Erythroblast (primary cell): Measurements from ENCODE around the gene SPINT1.

Experiments
- GATA1 ChIP-seq: IDR thresholded peaks from 2 replicates; pipeline ENCODE4 v1.6.1; 2011; ENCODE audit warnings: low read depth, mild to moderate bottlenecking, control low read depth, low read length, moderate library complexity
- POLR2A ChIP-seq: IDR thresholded peaks from 2 replicates; pipeline ENCODE4 v1.6.1; 2011; ENCODE audit warnings: mild to moderate bottlenecking, low read length

- TF ChIP-seq POLR2A: no peak
- TF ChIP-seq GATA1: no peak
Measured at GRCh38 chr15:40796041-40796440, 47.8 kb upstream of the SPINT1 start.
